Ramos (cell line): ENCODE measurements around the gene LRFN2.

Experiments
- in situ Hi-C: fragments of 300-500 bp; cut with MboI; formaldehyde crosslinking; loops from one replicate; pipeline ENCODE4 v1.14.3; 2022; ENCODE audit warnings: low sequenced_read_pairs; ENCODE audit not compliant: unreplicated experiment

LRFN2 gene

GRCh38 chr6:40358473-40359460, 228.4 kb downstream of the LRFN2 start:
- in situ Hi-C loops = no loop called here

GRCh38 chr6:40356242-40356910, 230.8 kb downstream of the LRFN2 start:
- in situ Hi-C loops = no loop called here

- in situ Hi-C loops = no loop called here
Measured at GRCh38 chr6:40355532-40355931, 231.6 kb downstream of the LRFN2 start.

- in situ Hi-C loops = no loop called here
Measured at GRCh38 chr6:40355066-40355465, 232.1 kb downstream of the LRFN2 start.

GRCh38 chr6:40353967-40354452, 233.2 kb downstream of the LRFN2 start:
- in situ Hi-C loops = no loop called here

- in situ Hi-C loops = no loop called here
Measured at GRCh38 chr6:40353197-40353966, 233.8 kb downstream of the LRFN2 start.

GRCh38 chr6:40352527-40353170, 234.5 kb downstream of the LRFN2 start:
- in situ Hi-C loops = no loop called here

- in situ Hi-C loops = no loop called here
Measured at GRCh38 chr6:40352006-40352405, 235.2 kb downstream of the LRFN2 start.

GRCh38 chr6:40350747-40351217, 236.4 kb downstream of the LRFN2 start:
- in situ Hi-C loops = no loop called here

GRCh38 chr6:40349901-40350746, 237.0 kb downstream of the LRFN2 start:
- in situ Hi-C loops = no loop called here

GRCh38 chr6:40349123-40349900, 237.9 kb downstream of the LRFN2 start:
- in situ Hi-C loops = no loop called here

- in situ Hi-C loops = no loop called here
Measured at GRCh38 chr6:40348591-40348990, 238.6 kb downstream of the LRFN2 start.

GRCh38 chr6:40347571-40348011, 239.6 kb downstream of the LRFN2 start:
- in situ Hi-C loops = no loop called here

- in situ Hi-C loops = no loop called here
Measured at GRCh38 chr6:40346246-40346645, 240.9 kb downstream of the LRFN2 start.

GRCh38 chr6:40344566-40345167, 242.5 kb downstream of the LRFN2 start:
- in situ Hi-C loops = no loop called here

- in situ Hi-C loops = no loop called here
Measured at GRCh38 chr6:40343877-40344565, 243.1 kb downstream of the LRFN2 start.

- in situ Hi-C loops = no loop called here
Measured at GRCh38 chr6:40343318-40343876, 243.8 kb downstream of the LRFN2 start.
